Measurements from ENCODE around the gene NLRP12.
"Not testable (repeated sequence)": the region's sequence is repeated elsewhere in the genome, so short reads cannot be mapped to it uniquely, and the experiment has no call there.

DNA sequence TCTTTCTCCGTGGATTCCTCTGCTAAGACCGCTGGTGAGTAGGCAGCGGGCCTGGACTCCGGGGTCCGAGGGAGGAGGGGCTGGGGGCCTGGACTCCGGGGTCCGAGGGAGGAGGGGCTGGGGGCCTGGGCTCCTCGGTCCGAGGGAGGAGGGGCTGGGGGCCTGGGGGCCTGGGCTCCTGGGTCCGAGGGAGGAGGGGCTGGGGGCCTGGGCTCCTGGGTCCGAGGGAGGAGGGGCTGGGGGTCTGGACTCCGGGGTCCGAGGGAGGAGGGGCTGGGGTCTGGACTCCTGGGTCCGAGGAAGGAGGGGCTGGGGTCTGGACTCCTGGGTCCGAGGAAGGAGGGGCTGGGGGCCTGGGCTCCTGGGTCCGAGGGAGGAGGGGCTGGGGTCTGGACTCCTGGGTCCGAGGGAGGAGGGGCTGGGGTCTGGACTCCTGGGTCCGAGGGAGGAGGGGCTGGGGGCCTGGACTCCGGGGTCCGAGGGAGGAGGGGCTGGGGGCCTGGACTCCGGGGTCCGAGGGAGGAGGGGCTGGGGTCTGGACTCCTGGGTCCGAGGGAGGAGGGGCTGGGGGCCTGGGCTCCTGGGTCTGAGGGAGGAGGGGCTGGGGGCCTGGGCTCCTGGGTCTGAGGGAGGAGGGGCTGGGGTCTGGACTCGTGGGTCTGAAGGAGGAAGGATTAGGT lies 45.8 kb upstream of the NLRP12 start:
- TF ChIP-seq, protein P1, sequence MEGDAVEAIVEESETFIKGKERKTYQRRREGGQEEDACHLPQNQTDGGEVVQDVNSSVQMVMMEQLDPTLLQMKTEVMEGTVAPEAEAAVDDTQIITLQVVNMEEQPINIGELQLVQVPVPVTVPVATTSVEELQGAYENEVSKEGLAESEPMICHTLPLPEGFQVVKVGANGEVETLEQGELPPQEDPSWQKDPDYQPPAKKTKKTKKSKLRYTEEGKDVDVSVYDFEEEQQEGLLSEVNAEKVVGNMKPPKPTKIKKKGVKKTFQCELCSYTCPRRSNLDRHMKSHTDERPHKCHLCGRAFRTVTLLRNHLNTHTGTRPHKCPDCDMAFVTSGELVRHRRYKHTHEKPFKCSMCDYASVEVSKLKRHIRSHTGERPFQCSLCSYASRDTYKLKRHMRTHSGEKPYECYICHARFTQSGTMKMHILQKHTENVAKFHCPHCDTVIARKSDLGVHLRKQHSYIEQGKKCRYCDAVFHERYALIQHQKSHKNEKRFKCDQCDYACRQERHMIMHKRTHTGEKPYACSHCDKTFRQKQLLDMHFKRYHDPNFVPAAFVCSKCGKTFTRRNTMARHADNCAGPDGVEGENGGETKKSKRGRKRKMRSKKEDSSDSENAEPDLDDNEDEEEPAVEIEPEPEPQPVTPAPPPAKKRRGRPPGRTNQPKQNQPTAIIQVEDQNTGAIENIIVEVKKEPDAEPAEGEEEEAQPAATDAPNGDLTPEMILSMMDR (IDR thresholded peaks at IDR 0.05) = not testable (repeated sequence)
- TF ChIP-seq EZH2 (IDR thresholded peaks at IDR 0.05; ENCODE audit: borderline replicate concordance, insufficient read depth, low read depth, low read length, poor library complexity, severe bottlenecking) = not testable (repeated sequence)
